GM12872 (cell line): ENCODE data around the gene APOBEC2.

ENCODE experiments used
- CTCF ChIP-seq: IDR thresholded peaks from 3 replicates; pipeline ENCODE4 v1.5.1; 2011; ENCODE audit warnings: low read depth, mild to moderate bottlenecking, low read length, moderate library complexity; ENCODE audit not compliant: insufficient read depth

The APOBEC2 gene

GRCh38 chr6:41053041-41053440 is at the start of gene APOBEC2:
APOBEC2 (plus strand) TSS chr6:41053202; CDS start chr6:41053348, 146 bp downstream.
- TF ChIP-seq CTCF, result no peak

DNA sequence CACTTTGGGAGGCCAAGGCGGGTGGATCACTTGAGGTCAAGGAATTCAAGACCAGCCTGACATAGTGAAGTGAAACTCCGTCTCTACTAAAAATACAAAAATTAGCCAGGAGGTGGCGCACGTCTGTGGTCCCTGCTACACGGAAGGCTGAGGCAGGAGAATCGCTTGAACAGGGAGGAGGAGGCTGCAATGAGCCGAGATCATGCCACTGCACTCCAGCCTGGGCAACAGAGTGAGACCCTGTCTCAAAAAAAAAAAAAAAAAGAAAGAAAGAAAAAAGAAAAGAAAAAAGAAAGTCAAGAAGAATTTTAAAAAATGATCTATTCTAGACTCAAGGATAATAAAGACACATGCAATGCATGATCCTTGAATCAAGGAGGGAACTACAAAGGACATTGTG is 46.8 kb upstream of the APOBEC2 start:
- peak; percentile 63 for TF ChIP-seq CTCF

DNA sequence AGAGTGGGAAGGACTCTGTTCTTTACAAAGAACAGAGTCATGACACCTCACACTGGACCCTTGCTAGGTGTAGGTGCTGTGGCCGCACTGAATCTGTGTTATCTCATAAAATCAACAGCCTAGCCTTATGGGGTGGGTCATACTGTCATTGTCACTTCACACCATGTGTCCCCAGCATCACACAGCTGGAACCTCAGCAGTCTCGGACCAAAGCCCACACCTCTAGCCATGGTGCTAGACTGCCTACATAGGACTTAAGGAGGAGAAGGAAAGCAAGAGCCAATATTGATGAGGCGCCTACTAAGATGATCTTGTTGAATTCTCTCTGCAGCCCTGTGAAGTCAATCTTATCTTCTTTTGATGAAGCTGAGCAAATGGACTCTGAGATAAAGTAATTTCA is 45.0 kb upstream of the APOBEC2 start:
- TF ChIP-seq CTCF, result no peak

- TF ChIP-seq CTCF, result no peak
These were observed 43.3 kb upstream of the APOBEC2 start for GRCh38 chr6:41009669-41010068.

GRCh38 chr6:41011673-41012072 is 41.3 kb upstream of the APOBEC2 start:
- no peak for TF ChIP-seq CTCF

DNA sequence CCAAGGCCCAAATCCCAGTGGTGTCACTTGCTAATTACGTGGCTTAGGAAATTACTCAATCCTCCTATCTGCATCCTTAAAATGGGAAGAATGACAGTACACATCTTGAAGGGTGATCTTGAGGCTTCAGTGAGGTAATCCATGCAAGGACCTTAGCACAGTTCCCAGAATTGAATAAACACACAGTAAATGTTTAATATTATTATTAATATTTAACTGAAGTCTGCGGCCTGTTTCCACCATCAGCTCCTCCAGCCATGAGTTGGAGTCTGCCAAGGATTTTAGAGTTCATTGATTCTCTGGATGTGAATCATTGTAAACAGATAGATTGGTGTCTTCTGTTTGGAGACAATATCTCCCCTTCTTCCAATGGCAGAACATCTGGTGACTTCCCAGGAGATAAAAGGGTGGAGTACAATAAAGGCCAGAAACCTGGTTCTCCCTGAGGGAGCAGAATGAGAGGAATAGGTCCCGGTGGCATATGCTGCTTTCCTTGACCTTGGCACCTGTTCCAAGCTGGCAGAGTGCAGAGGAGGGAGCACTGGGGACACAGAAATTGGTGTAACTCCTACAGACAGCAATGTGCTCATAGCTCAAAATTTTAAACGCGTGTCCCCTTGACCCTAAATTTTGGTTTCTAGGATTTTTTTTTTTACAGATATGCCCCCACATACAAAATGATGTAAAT is 39.4 kb upstream of the APOBEC2 start:
- no peak for TF ChIP-seq CTCF

DNA sequence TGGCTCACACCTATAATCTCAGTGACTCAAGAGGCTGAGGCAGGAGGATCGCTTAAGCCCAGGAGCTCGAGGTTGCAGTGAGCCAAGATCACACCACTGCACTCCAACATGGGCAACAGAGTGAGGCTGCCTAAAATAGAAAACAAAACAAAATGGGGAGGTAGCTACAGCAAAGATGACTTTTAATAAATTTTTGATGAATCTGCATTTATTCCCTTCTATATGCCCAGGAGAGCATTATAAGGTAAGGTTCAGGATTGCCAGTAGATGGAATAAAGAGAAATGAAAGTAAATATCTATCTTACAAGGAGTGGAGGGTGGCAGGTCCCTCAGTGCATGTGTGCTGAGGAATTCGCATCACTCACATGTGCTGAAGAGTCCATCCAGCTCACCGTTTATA is 38.2 kb upstream of the APOBEC2 start:
- no peak for TF ChIP-seq CTCF
